Measurements from ENCODE around the gene RMND1.

DNA sequence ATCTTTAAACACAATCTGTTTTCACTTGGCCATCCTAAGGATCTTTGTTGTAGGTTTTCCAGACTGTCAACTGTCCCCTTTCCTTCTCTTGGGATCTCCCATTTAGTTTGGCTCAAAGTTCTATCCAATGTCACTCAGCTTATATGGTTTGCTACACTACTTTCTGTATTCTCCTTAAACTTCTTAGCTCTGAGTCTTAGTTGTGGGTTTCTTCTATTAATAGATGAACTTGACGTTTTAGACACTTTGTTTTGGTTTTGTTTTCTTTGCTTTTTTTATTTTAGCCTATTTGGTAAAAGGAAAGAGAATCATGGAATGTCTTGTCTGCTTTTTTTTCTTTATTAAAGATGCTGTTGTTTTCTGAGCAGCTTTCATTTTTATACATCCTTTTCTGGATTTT is 11.4 kb downstream of the RMND1 start:
- TF ChIP-seq, protein P1, sequence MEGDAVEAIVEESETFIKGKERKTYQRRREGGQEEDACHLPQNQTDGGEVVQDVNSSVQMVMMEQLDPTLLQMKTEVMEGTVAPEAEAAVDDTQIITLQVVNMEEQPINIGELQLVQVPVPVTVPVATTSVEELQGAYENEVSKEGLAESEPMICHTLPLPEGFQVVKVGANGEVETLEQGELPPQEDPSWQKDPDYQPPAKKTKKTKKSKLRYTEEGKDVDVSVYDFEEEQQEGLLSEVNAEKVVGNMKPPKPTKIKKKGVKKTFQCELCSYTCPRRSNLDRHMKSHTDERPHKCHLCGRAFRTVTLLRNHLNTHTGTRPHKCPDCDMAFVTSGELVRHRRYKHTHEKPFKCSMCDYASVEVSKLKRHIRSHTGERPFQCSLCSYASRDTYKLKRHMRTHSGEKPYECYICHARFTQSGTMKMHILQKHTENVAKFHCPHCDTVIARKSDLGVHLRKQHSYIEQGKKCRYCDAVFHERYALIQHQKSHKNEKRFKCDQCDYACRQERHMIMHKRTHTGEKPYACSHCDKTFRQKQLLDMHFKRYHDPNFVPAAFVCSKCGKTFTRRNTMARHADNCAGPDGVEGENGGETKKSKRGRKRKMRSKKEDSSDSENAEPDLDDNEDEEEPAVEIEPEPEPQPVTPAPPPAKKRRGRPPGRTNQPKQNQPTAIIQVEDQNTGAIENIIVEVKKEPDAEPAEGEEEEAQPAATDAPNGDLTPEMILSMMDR (IDR thresholded peaks at IDR 0.05; ENCODE audit: poor library complexity, severe bottlenecking) = no peak
- TF ChIP-seq EP300 (conservative IDR thresholded peaks at IDR 0.05; ENCODE audit: poor library complexity, severe bottlenecking) (no peak), SMC3 (conservative IDR thresholded peaks at IDR 0.05; ENCODE audit: poor library complexity) (no peak), EZH2 (IDR thresholded peaks at IDR 0.05; ENCODE audit: borderline replicate concordance, insufficient read depth, low read length, poor library complexity, severe bottlenecking) (no peak), POLR2AphosphoS5 (IDR thresholded peaks at IDR 0.05) (no peak)
- TF ChIP-seq, protein P2, sequence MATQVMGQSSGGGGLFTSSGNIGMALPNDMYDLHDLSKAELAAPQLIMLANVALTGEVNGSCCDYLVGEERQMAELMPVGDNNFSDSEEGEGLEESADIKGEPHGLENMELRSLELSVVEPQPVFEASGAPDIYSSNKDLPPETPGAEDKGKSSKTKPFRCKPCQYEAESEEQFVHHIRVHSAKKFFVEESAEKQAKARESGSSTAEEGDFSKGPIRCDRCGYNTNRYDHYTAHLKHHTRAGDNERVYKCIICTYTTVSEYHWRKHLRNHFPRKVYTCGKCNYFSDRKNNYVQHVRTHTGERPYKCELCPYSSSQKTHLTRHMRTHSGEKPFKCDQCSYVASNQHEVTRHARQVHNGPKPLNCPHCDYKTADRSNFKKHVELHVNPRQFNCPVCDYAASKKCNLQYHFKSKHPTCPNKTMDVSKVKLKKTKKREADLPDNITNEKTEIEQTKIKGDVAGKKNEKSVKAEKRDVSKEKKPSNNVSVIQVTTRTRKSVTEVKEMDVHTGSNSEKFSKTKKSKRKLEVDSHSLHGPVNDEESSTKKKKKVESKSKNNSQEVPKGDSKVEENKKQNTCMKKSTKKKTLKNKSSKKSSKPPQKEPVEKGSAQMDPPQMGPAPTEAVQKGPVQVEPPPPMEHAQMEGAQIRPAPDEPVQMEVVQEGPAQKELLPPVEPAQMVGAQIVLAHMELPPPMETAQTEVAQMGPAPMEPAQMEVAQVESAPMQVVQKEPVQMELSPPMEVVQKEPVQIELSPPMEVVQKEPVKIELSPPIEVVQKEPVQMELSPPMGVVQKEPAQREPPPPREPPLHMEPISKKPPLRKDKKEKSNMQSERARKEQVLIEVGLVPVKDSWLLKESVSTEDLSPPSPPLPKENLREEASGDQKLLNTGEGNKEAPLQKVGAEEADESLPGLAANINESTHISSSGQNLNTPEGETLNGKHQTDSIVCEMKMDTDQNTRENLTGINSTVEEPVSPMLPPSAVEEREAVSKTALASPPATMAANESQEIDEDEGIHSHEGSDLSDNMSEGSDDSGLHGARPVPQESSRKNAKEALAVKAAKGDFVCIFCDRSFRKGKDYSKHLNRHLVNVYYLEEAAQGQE (IDR thresholded peaks at IDR 0.05; ENCODE audit: borderline replicate concordance) = no peak
